ENCODE measurements around the gene TEX54. TPM values are rescaled to one million over a fixed set of nuclear protein-coding genes. Genes with fewer than 3 reads are reported as not detected.

Gene TEX54
- polyA plus RNA-seq, 2 of the 4 experiments (the other 2 are of a cell fraction), result not detected

- WGBS (ENCODE audit: missing lambda C conversion rate), result 8% methylated on average over 9 of the region's 51 CpGs
Measured at GRCh38 chr11:62786318-62787004, 46.2 kb downstream of the TEX54 start.

DNA sequence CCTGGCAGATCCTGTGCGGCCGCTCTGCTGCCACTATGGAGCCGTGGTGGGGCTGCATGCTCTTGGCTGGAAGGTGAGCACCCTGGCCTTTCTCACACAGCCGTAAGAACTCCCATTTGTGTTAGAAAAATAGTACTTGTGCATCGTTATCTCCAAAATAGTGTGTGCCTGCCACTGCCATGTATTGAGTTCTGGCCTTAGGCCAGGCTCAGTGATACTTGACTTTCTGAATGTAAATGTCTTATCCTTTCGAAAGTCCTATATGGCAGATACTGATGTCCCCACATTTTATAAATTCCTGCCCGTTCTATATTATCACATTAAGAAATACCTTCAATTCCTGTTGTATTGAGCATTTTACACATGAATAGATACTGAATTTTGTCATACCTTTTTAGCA, 49.9 kb downstream of the TEX54 start:
- ATAC-seq, result no peak
- H3K4me2 ChIP-seq, result no peak overlapping the region
- H3K4me1 ChIP-seq, result peaks cover 6% of the 10 kb centered on the region; the same call in 1 of the 3 replicates
- POLR2A ChIA-PET, result interaction anchor here (0.8 kb wide), 1 partner anchor 12 kb away, joined by 4 read pairs; no protein-coding TSS in a partner anchor
- 95% methylated on average over 7 of the region's 7 CpGs for WGBS (ENCODE audit: missing lambda C conversion rate)
- no peak for DNase-seq (ENCODE audit: low read depth in 1 of 2, low spot score in 1 of 2)
- TF ChIP-seq NR3C1 (IDR thresholded peaks at IDR 0.05), result no peak
- TF ChIP-seq BHLHE40 (IDR thresholded peaks at IDR 0.05; ENCODE audit: low read depth, low read length), result no peak
- TF ChIP-seq RARB (CRISPR knock-in tag; IDR thresholded peaks at IDR 0.05), result no peak
- TF ChIP-seq, protein P1, sequence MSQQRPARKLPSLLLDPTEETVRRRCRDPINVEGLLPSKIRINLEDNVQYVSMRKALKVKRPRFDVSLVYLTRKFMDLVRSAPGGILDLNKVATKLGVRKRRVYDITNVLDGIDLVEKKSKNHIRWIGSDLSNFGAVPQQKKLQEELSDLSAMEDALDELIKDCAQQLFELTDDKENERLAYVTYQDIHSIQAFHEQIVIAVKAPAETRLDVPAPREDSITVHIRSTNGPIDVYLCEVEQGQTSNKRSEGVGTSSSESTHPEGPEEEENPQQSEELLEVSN (IDR thresholded peaks at IDR 0.05; ENCODE audit: borderline replicate concordance, low read depth), result no peak
- TF ChIP-seq RFX5 (IDR thresholded peaks at IDR 0.05), result no peak
- no peak for TF ChIP-seq JUN (IDR thresholded peaks at IDR 0.05)
- no peak for TF ChIP-seq PBX3 (IDR thresholded peaks at IDR 0.05)
- no peak for TF ChIP-seq NPAS2 (CRISPR knock-in tag; IDR thresholded peaks at IDR 0.05; ENCODE audit: borderline replicate concordance)
- no peak for TF ChIP-seq EP300 (IDR thresholded peaks at IDR 0.05)
- TF ChIP-seq KDM1A (IDR thresholded peaks at IDR 0.05; ENCODE audit: low read depth), result no peak
- TF ChIP-seq HDAC2 (IDR thresholded peaks at IDR 0.05), result no peak
- H3K27ac ChIP-seq, result no peak overlapping the region
- FAIRE-seq, result no peak
- CTCF ChIA-PET, result no interaction called here
- H3K4me3 ChIP-seq, result no peak overlapping the region
- no peaks in the 10 kb centered on the region for H3K9me3 ChIP-seq

More at GRCh38 chr11:62786318-62787004, 46.2 kb downstream of the TEX54 start:
- FAIRE-seq (no peak), DNase-seq (ENCODE audit: low read depth in 1 of 2, low spot score in 1 of 2) (peak; percentile 86 to 92), ATAC-seq (peak; percentile 76 to 80)
- H3K9me3 ChIP-seq, result no peaks in the 10 kb centered on the region
- H3K4me2 ChIP-seq, result peak overlapping the region; percentile 77
- H3K4me1 ChIP-seq, result peaks cover 31% of the 10 kb centered on the region
- TF ChIP-seq KDM1A (IDR thresholded peaks at IDR 0.05; ENCODE audit: low read depth), result no peak
- 0 out of 2 replicates have a peak, but pooled peaks have one; percentile 38 for TF ChIP-seq HOXB5 (CRISPR knock-in tag; IDR thresholded peaks at IDR 0.05)
- TF ChIP-seq RAD21 (conservative IDR thresholded peaks at IDR 0.05 in 1 of 2, IDR thresholded peaks at IDR 0.05 in 1 of 2), result peak; percentile 45 to 47; a peak in 4 of 5 replicates
- 0 out of 2 replicates have a peak, but pooled peaks have one; percentile 15 for TF ChIP-seq POLR2A (IDR thresholded peaks at IDR 0.05; ENCODE audit: low read length)
- TF ChIP-seq PBX3 (IDR thresholded peaks at IDR 0.05), result peak; percentile 59; the same call in 1 of the 2 replicates
- TF ChIP-seq MAX (IDR thresholded peaks at IDR 0.05), result 0 out of 2 replicates have a peak, but pooled peaks have one; percentile 26
- 0 out of 2 replicates have a peak, but pooled peaks have one; percentile 21 for TF ChIP-seq MAZ (IDR thresholded peaks at IDR 0.05; ENCODE audit: borderline replicate concordance, low read depth, low read length)
- peak; percentile 93 for TF ChIP-seq CTCF (IDR thresholded peaks at IDR 0.05)
- no peak for TF ChIP-seq CBX8 (IDR thresholded peaks at IDR 0.05)
- TF ChIP-seq, protein P2, sequence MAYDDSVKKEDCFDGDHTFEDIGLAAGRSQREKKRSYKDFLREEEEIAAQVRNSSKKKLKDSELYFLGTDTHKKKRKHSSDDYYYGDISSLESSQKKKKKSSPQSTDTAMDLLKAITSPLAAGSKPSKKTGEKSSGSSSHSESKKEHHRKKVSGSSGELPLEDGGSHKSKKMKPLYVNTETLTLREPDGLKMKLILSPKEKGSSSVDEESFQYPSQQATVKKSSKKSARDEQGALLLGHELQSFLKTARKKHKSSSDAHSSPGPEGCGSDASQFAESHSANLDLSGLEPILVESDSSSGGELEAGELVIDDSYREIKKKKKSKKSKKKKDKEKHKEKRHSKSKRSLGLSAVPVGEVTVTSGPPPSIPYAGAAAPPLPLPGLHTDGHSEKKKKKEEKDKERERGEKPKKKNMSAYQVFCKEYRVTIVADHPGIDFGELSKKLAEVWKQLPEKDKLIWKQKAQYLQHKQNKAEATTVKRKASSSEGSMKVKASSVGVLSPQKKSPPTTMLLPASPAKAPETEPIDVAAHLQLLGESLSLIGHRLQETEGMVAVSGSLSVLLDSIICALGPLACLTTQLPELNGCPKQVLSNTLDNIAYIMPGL (CRISPR knock-in tag; IDR thresholded peaks at IDR 0.05; ENCODE audit: borderline replicate concordance), result peak; percentile 55; the same call in 1 of the 2 replicates
- TF ChIP-seq SMC3 (IDR thresholded peaks at IDR 0.05), result peak; percentile 73
- ChIA-PET POLR2A (interaction anchor here (0.6 to 3.6 kb wide), 16 partner anchors 10 to 288 kb away, joined by 3 to 59 read pairs (median 5); partner anchors contain the start of genes C11orf98, CSKMT, HNRNPUL2 and NXF1), CTCF (interaction anchor here (0.5 to 8.3 kb wide), 53 partner anchors 10 to 402 kb away, joined by 3 to 211 read pairs (median 4); partner anchors contain the start of genes HNRNPUL2, LRRN4CL, NXF1 and POLR2G)
- H3K4me3 ChIP-seq, result peak overlapping the region; percentile 78
- H3K27ac ChIP-seq, result peak overlapping the region; percentile 89 to 96
